ENCODE measurements around the gene DUSP1. TPM values are rescaled to one million over a fixed set of nuclear protein-coding genes. Genes with fewer than 3 reads are reported as not detected.
A peak's percentile ranks its signal among the peaks of the same experiment; 100 is the strongest.

Gene DUSP1
- total and polyA plus RNA-seq, 2 of the 4 experiments (the other 2 are of a cell fraction): 304 to 467 TPM

DNA sequence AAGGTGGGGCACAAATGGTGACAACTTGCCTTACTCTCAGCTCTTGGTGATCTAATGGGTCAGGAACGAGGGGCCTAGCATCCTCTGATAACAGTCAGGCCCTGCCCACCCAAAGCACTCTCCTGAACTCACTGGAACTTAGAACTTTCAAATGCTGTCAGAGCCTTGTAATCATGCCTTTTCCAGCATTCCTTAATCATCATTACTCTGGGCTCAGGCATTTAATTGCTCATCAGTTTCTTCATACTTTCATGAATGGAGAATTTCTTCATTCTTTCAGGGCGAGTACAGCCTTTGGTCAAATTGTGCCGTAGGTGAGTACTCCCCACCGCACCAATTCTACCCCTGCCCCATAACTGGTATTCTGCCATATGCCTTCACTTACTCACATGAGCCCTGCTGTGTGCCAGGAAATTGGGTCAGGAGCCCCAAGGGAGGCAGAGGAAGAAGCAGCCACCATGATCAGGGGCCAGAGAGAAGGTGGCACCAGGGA is 30.2 kb upstream of the DUSP1 start:
- H3K27ac ChIP-seq (ENCODE audit: insufficient read depth, low read length): peak overlapping the region; percentile 89
- no peaks in the 10 kb centered on the region for H4K20me1 ChIP-seq (ENCODE audit: insufficient read depth, low read length)
- H3K23ac ChIP-seq (ENCODE audit: low read depth, low read length): peak overlapping the region; percentile 86; the same call in 1 of the 2 replicates
- in situ Hi-C loops (cut with MboI; ENCODE audit: low sequenced_read_pairs): no loop called here
- WGBS, 2 experiments (ENCODE audit: extremely low coverage in 2 of 2, insufficient read length in 1 of 2): 0% methylated on average over 3 of the region's 4 CpGs; no CpG with 5 or more reads in 1 of the 2 experiments
- intact Hi-C loops (cut with micrococcal nuclease): loop anchor here (1.0 kb wide), 1 partner anchor 29 kb away; no protein-coding TSS in a partner anchor
- no peaks in the 10 kb centered on the region for H3K9me3 ChIP-seq (ENCODE audit: control insufficient read depth, insufficient read depth, low read length)
- H3K4me3 ChIP-seq (ENCODE audit: insufficient read depth, low read depth, low read length): no peak overlapping the region
- H2AK9ac ChIP-seq (replicated peaks; ENCODE audit: low read depth, low read length, poor library complexity): peak overlapping the region; percentile 96
- peak overlapping the region; percentile 97 for H4K91ac ChIP-seq (ENCODE audit: insufficient read depth, low read depth, low read length)
- peak overlapping the region; percentile 95 for H2BK15ac ChIP-seq (ENCODE audit: low read depth, low read length)
- H2AK5ac ChIP-seq (ENCODE audit: low read depth, low read length): peak overlapping the region; percentile 96
- H3K9me1 ChIP-seq (ENCODE audit: insufficient read depth, low read length): peaks cover 42% of the 10 kb centered on the region
- peak overlapping the region; percentile 38 for H2AFZ ChIP-seq (replicated peaks; ENCODE audit: low read length, poor library complexity)
- dilution Hi-C loops (cut with HindIII; ENCODE audit: low sequenced_read_pairs, unreplicated experiment): no loop called here
- H3K4ac ChIP-seq (ENCODE audit: low read depth, low read length): peak overlapping the region; percentile 94
- BruUV-seq (replicated peaks): no TSS peak
- peak overlapping the region; percentile 10 for H3K9ac ChIP-seq (ENCODE audit: low read depth, low read length)
- peak overlapping the region; percentile 95 for H3K18ac ChIP-seq (ENCODE audit: low read depth, low read length)
- H4K8ac ChIP-seq (ENCODE audit: low read depth in 2 of 2, low read length in 2 of 2): peak overlapping the region; percentile 53 to 93
- H3K56ac ChIP-seq (ENCODE audit: extremely low read depth, insufficient read depth, low read length): peak overlapping the region; percentile 84
- peaks cover 40% of the 10 kb centered on the region for H3K4me1 ChIP-seq (ENCODE audit: control insufficient read depth, insufficient read depth, low read length)
- peak overlapping the region; percentile 77 for H3K14ac ChIP-seq (replicated peaks; ENCODE audit: low read depth, low read length)
- peak; percentile 67 for ATAC-seq (ENCODE audit: low read depth)
- peak overlapping the region; percentile 8 for H3K4me2 ChIP-seq (ENCODE audit: low read depth, low read length)
- H2BK120ac ChIP-seq (ENCODE audit: low read depth, low read length): peak overlapping the region; percentile 95
- H2BK20ac ChIP-seq (ENCODE audit: low read depth, low read length): peak overlapping the region; percentile 95
- TF ChIP-seq NFE2L2 (IDR thresholded peaks at IDR 0.05; ENCODE audit: low read depth, low read length) (peak; percentile 73), RCOR1 (IDR thresholded peaks at IDR 0.05; ENCODE audit: insufficient replicate concordance, low read length) (no peak), SMC3 (IDR thresholded peaks at IDR 0.05; ENCODE audit: low read depth, low read length) (0 out of 2 replicates have a peak, but pooled peaks have one; percentile 2), RFX5 (IDR thresholded peaks at IDR 0.05; ENCODE audit: low read depth, low read length) (no peak), MXI1 (IDR thresholded peaks at IDR 0.05; ENCODE audit: borderline replicate concordance, low read depth, low read length) (0 out of 2 replicates have a peak, but pooled peaks have one; percentile 49), POLR2A (IDR thresholded peaks at IDR 0.05; ENCODE audit: low read depth, low read length) (peak; percentile 49; the same call in 1 of the 2 replicates), RAD21 (IDR thresholded peaks at IDR 0.05; ENCODE audit: low read length) (peak; percentile 26), CHD1 (IDR thresholded peaks at IDR 0.05; ENCODE audit: low read depth, low read length) (peak; percentile 79; the same call in 1 of the 2 replicates), BHLHE40 (IDR thresholded peaks at IDR 0.05; ENCODE audit: low read depth, low read length) (no peak; the same call in 1 of the 2 replicates), USF2 (IDR thresholded peaks at IDR 0.05; ENCODE audit: low read depth, low read length) (no peak), CEBPB (IDR thresholded peaks at IDR 0.05; ENCODE audit: low read depth, low read length) (peak; percentile 95), MAFK (IDR thresholded peaks at IDR 0.05; ENCODE audit: low read depth, low read length) (peak; percentile 64; the same call in 1 of the 2 replicates), FOS (IDR thresholded peaks at IDR 0.05; ENCODE audit: low read depth, low read length) (peak; percentile 71; the same call in 1 of the 2 replicates), MAZ (IDR thresholded peaks at IDR 0.05; ENCODE audit: borderline replicate concordance, low read depth, low read length) (peak; percentile 16; the same call in 1 of the 2 replicates)
- TF ChIP-seq, protein P1, sequence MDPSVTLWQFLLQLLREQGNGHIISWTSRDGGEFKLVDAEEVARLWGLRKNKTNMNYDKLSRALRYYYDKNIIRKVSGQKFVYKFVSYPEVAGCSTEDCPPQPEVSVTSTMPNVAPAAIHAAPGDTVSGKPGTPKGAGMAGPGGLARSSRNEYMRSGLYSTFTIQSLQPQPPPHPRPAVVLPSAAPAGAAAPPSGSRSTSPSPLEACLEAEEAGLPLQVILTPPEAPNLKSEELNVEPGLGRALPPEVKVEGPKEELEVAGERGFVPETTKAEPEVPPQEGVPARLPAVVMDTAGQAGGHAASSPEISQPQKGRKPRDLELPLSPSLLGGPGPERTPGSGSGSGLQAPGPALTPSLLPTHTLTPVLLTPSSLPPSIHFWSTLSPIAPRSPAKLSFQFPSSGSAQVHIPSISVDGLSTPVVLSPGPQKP (IDR thresholded peaks at IDR 0.05; ENCODE audit: borderline replicate concordance, low read depth, low read length): no peak
- H3K27me3 ChIP-seq (ENCODE audit: control insufficient read depth, insufficient read depth, low read length): no peaks in the 10 kb centered on the region
- peak overlapping the region; percentile 97 for H2BK5ac ChIP-seq (ENCODE audit: low read depth, low read length, poor library complexity, severe bottlenecking)
- H3K36me3 ChIP-seq (ENCODE audit: control insufficient read depth, insufficient read depth, low read length): no peaks in the 10 kb centered on the region
- H3K79me1 ChIP-seq (ENCODE audit: low read depth in 1 of 2, low read length in 2 of 2): peaks cover 24 to 51% of the 10 kb centered on the region in 2 experiments
- peak; percentile 98 for DNase-seq
- H4K5ac ChIP-seq (ENCODE audit: low read depth, low read length): peak overlapping the region; percentile 24
- POLR2A ChIA-PET (ENCODE audit: unreplicated experiment): no interaction called here
- CTCF ChIA-PET: no interaction called here
